CD4-positive, alpha-beta T cell treated with Interleukin-15 for 1 hour (primary cell): ENCODE data around the gene OSBPL1A.
A peak's percentile ranks its signal among the peaks of the same experiment; 100 is the strongest.
"Not testable (repeated sequence)": the region's sequence is repeated elsewhere in the genome, so short reads cannot be mapped to it uniquely, and the experiment has no call there.

ENCODE experiments used
- DNase-seq: peaks from one replicate; pipeline ENCODE4 v3.0.0-alpha.2; 2020

Gene OSBPL1A

DNA sequence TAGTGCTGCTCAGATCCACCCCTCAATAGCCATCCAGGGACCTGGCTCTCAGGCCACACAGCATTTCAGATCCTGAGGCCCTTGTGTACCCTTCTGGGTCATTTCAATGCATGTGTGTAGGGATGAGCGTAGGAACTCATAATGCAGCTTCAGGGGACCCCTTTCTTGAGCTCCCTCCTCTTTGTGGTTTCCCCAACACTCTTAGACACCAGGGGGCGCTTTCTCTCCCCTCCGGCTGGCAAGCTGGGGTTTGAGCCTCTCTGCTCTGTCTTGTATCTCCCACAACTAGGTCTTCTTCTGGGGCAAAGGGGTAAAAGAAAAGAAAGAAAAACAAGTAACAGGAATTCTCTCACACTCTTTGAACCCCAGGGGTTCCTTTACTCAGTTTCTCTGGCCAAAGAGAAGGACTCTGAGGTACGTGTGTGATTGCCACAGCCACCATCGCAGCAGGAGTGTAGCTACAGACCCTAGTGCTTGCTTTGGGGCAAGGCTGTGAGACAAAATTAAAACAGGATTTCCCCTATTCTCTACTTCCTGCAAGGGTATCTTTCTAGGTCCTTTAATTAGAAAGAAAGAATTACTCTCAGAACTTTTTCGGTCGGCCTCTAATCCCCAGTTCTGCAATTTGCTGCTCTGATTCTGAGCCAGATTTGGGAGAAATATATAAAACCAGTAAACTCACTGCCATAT lies 220.8 kb downstream of the OSBPL1A start:
- DNase-seq, result peak; percentile 48

DNA sequence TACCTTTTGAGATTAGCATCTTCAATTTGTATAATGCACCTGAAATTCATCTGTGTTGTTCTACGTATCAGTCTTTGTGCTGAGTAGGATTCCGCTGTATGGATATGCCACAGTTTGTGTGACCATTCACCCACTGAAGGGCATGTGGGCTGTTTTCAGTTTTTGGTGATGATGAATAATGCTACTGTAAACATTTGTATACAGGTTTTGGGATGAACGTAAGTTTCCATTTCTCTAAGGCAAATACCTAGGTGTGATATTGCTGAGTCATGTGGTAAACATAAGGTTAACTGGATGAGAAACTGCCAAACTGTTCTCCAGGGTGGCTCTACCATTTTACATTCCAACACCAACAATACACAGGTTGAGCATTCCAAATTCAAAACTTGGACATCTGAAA lies 223.6 kb downstream of the OSBPL1A start:
- no peak for DNase-seq

DNA sequence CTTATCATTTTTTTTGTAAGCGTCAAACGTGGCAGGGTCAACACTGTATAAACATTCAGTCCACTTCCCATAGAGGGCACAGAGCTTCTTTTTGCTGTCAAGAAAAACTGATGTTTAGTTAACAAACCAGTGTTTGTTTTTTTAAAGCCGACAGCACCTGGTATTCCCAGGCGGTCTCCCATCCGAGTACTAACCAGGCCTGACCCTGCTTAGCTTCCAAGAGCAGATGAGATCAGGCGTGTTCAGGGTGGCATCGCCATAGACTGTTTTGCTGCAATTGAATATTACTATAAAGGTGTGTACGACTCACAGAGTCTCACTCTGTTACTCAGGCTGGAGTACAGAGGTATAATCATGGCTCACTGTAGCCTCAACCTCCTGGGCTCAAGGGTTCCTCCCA lies 227.3 kb downstream of the OSBPL1A start:
- no peak for DNase-seq

DNA sequence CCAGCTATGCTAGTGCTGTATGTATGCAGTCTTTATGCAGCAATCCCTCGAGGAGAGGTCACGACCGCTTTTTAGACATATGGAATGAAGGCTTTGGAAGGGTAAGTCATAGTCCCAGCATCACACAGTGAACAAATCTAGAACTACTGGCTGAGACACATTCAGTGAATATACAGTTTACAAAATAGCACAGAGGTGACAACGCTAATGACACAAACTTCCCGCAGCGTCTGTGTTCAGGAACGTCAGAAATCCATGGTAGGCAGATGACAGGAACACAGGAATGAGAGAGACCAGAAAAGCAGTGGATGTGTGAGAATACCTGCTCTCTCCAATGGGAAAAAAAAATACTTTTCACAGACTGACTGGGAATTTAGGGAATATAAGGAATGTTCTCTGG lies 229.1 kb downstream of the OSBPL1A start:
- no peak for DNase-seq

DNA sequence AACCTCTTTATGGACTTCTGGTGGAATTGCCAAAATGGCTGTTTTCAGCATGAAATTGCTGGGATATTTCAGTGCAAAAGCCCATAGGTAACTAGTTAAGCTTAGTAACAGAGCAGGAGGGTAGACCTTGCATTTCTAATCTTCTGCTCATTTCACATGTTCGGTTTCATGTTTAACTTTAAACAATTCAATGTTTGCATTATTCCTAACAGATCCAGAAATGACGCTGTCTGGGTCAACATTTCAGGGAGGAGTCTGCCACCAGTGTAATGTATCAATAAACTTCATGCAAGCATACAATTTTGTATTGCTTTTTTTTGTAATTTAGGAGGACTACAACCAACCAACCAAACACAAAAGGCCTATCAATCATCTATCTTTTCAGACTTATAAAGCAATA lies 236.3 kb downstream of the OSBPL1A start:
- DNase-seq, result no peak

DNA sequence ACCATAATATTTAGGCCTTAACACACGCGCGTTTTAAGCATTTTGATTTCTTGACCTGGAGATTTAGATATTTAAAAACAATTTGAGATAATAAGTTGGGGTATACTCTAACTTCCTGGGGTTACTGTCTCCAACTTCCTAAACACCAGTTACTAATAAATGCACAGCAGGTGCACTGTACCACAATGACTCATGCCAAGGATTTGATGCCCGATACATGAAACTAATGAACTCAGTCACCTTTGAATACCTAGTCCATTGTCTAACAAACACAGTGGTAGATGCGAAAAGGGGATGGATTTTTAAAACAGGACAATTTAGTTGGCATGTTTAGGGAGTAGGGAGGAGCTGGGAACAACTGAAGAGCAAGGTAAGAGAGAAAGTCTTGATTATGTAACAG lies 237.5 kb downstream of the OSBPL1A start:
- DNase-seq, result no peak

DNA sequence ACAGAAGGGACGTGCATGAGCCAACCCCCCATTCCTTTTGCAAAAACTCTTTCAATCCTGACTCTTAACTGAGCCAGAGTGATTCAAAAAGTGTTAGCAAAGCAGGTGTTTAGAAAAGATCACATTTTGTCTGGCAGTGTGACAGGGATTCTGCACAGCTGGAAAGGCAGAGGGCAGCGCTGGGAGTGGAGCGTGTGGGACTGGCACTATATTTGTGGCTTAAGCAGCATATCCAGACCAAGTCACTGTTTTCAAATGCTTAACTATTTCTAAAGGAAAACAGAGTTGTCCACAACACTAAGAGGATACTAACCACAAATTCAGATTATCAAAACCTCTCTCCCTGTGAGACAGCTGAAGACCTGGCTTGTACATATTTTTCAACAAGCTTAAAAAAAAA lies 239.8 kb downstream of the OSBPL1A start:
- DNase-seq, result no peak

DNA sequence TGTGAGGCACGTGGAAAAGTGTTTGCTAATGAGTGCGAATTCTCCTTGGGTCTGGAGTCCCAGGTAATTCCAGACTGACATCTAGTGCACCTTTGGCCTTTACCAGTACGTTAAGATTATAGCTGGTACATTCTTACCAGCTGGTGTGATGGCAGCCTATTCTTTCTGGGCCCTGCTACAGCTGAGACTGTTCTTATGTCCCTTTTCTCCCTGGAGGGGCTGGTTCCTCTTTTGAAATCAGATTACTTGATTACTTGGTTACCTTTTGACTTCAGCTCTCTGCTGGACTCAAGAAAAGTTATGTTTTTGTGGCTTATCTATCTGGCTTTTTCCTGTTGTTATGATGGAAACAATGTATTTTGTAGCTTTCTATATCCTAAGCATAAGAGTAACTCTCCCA lies 244.2 kb downstream of the OSBPL1A start:
- no peak for DNase-seq

DNA sequence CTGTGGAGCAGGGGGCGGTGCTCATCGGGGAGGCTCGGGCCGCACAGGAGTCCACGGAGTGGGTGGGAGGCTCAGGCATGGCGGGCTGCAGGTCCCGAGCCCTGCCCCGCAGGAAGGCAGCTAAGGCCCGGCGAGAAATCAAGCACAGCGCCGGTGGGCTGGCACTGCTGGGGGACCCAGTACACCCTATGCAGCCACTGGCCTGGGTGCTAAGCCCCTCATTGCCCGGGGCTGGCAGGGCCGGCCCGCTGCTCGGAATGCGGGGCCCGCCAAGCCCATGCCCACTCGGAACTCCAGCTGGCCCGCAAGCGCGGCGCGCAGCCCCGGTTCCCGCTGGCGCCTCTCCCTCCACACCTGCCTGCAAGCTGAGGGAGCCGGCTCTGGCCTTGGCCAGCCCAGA lies 248.0 kb downstream of the OSBPL1A start:
- DNase-seq, result not testable (repeated sequence)

DNA sequence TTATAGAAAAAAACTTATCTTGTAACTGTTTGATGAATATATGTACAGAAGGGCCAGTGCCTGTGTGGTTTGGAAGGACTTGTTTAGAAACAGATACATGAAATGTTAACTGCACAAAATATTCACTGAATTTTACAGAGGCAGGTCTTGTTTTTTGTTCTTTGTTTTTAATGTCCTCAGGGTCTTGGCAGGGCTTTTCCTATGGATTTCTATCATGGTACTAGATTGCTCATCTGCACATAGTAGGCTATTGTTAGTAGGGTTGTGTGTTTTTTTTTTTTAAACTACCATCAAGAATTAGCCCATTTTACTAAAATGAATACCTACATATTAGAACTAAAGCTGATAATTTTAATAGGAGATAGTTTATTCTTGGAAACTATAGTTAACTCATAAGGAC lies 255.2 kb downstream of the OSBPL1A start:
- no peak for DNase-seq

DNA sequence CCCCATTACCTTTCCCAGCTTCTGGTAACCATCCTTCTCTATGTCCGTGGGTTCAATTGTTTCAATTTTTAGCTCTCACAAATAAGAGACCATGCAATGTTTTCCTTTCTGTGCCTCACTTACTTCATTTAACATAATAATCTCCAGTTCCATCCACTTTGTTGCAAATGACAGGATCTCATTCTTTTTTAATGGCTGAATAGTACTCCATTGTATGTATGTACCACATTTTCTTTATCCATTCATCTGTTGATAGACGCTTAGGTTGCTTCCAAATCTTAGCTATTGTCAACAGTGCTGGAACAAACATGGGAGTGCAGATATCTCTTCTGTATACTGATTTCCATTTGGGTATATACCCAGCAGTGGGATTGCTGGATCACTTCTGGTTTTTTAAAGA lies 256.9 kb downstream of the OSBPL1A start:
- DNase-seq, result no peak

DNA sequence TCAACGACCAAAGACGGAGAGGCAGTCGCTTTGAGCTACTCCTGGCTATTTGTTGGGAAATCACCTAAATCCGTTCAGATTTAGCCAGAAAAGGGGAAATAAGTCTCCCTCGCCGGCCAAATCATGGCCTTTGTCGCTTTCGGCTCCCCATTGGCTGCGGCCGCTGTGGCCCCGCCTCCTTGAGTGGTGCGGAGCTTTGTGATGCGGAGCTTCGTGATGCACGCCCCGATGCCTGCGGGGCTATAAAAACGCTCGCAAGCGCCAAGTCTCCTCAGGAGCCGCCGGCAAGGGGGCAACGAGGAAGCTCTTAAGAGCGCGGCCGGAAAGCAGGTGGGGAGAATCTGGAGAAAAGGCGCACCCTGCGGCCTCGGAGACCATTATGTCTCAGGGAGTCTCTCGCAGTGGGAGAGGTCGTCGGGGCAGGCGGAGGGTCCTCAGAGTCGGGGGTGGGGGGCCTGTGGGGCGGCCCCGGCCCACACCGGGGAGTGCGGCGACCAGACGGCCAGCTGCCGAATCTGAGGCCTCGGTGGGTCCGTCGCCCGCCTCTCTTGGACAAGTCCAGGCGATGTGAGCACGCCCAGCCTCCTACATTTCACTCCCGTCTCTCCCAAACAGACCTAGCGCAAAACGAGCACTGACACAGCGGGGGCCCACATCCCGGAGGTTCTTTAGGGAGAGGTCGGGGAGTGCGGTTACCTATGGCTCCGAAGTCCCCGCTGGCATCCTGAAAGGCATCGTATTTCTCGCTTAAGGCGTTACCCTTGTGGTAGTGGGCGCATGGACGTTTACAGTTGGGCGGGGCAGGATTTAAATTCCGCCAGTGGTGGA lies 258.6 kb downstream of the OSBPL1A start, which contains the start of gene CABYR:
CABYR (plus strand) TSS at position 274 of the 828 bp plus-strand sequence. CDS start 4,053 bp downstream, outside the sequence.
- peak; percentile 89 for DNase-seq

DNA sequence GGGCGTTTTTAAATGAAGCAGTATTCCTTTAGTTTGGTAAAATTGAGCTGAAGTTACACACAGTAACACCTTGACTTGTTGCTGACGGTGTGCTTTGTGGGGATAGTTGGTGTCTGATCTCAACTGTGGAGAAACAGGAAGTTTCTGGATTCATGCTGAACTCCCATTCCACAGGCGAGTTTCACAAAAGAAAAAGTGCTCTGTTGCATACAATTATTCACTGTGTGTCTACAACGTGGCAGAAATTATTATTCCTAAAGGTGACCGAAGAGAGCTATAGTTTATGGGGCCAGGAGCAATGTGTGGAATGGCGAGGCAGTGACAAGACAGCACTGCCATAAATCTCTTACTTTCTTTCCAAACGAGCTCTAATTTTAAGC lies 259.2 kb downstream of the OSBPL1A start:
- DNase-seq, result no peak

DNA sequence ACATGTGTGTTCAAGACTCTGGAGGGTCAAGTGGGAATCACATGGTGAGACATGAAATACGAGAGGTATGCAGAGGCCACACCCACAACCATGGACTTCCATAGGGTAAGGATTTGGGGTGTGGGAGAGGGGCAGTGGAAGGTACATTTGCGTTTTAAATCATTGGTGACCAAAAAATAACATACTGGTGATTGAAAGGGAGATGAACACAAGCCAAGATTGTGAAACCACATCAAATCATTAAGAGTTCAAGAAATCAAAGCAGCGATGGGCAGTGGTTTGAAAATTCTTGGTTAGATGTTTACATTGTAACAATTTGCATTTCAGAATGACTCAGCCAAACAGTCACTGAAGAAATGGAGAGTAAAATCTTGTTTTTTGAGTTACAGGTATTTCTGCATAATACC lies 260.7 kb downstream of the OSBPL1A start:
- no peak for DNase-seq

DNA sequence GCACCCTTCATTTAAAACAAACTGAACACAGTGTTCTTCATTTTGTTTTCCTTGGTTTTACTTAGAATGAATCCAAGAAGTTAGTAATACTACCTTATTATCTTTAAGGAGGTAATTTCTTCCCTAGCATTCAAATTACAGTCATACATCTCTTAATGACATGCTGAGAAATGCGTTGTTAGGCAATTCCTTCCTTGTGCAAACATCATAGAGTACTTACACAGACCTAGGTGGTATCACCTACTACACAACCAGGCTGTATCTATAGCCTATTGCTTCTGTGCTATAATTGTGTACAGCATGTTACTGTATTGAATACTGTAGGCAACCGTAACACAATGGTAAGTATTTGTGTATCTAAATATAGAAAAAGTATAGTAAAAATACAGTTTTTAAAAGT lies 267.1 kb downstream of the OSBPL1A start:
- DNase-seq, result no peak

DNA sequence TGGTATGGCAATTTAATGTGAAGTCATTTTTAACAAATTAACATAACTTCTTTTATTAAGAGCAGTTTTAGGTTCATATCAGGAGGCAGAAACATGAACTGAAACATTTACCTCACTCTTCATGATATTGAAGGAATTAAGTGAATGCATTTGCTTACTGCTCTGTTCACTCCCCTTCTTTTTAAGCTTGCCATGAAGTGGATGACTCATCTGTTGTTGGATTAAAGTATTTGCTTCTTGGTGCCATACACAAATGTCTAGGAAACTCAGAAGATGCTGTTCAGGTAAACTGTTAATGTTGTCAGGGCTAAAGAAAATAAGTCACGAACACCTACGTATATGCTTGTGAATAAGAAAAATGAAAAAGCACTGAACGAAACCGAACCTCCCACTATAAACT lies 268.9 kb downstream of the OSBPL1A start:
- DNase-seq, result no peak

DNA sequence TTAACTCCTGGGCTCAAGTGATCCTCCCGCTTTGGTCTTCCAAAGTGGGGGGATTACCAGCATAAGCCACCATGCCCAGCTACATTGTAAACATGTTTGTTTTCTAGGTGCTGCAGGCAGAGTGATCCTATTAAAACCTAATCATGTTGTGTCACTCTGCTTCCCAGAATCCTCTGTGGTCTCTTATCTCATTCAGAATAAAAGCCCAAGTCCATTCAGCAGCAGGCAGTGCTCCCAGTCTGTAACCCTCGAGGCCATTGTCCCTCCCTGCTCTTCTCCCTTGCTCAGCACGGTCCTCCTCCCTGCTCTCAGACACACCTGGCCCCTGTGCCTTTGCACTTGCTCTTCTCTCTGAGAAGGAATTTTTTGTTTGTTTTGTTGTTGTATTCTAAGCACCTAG lies 269.9 kb downstream of the OSBPL1A start:
- no peak for DNase-seq

DNA sequence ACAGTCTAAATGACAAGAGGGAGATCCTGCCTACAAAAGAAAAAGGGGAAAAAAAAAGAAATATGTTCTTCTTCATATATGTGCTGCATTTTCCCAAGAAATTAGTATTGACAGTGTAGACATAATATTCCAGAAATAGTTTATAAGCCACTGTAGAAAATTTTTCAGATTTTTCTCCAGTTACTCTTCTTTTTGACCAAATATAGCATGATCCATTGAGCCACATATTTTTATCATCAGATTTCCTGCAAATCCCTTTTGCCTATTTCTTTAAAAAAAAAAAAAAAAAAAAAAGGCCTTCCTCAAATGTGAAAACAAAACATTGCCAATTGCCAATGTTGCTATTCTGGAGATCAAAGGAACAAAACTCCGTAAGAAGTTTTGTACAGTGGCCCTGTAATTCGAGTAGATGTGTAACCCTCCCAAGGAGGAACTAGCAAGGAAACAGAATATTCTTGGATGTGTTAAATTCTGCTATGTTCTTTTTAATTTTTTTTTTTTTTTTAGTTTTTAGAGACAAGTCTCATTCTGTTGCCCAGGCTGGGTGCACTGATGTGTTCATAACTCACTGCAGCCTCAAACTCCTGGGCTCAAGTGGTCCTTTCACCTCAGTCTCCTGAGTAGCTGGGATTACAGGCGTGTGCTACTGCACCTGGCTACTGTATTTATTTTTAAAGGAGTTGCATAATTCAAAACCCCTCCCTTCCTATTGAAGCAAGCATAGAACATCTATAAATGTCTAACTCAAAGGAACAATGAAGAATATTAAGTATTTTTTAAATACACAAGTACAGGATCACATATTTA lies 271.3 kb downstream of the OSBPL1A start:
- DNase-seq, result no peak

DNA sequence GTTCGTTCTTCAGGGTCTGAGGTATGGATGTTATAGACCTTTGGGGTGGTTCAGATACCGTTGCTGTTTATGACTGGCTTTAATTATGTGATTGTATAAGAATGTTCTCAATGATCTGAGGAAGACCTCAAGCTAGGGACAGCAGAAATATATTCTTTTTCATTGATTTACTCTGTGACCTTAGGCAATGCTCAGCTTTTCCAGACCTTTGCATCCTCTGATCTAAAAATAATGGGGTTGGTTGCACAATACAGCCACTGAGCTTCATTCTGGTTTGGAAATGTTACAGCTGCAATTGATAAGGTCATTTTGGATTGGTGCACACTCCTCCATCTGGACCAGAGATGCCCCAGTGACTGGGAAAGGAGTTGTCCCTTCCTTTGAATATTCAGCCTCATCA lies 276.0 kb downstream of the OSBPL1A start:
- no peak for DNase-seq

DNA sequence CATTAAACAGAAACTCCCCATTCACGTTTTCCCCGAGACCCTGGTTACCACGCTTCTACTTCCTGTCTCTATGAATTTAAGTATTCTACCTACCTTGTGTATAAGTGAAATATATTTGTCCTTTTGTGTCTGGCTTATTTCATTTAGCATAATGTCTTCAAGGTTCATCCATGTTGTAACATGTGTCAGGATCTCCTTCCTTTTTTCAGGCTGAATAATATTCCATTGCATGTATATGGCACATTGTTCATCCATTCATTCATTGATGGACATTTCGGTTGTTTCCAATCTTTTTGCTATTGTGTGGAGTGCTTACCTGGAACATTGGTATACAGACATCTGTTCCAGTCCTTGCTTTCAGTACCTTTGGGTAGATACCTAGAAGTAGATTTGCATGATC lies 276.9 kb downstream of the OSBPL1A start:
- no peak for DNase-seq

DNA sequence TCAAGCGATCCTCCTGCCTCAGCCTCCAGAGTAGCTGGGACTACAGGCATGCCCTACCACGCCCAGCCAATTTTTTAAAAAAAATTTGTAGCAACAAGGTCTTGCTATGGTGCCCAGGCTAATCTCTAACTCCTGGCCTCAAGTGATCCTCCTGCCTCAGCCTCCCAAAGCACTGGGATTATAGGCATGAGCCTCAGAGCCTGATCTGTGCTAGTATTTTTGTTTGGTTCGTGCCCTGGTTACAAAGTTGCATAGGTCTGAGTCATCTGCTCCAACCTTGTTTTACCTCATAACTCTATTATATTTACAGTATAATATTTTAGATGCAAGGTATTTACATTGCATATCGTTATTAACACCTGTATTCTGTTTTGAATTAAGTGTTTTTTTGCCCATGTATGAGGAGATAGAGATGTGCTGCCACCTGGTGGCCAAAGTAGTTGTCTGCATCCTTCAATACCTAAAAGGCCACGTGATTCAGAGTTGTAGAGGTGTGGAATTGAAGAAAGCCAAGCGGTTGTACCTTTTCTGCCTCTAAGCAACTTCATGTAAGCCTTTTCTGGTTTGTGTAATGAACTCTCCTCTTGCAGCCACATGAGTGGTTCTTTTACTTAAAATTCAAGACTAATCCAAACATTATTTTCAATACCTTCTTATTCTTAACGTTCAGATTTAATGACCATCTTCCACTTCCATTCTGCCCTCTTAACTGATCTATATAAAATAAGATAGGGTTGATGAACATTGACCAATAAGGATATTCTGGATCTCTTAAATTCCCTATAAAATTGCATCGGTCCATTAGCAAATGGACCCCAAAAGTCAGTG lies 278.7 kb downstream of the OSBPL1A start:
- DNase-seq, result peak; percentile 68

DNA sequence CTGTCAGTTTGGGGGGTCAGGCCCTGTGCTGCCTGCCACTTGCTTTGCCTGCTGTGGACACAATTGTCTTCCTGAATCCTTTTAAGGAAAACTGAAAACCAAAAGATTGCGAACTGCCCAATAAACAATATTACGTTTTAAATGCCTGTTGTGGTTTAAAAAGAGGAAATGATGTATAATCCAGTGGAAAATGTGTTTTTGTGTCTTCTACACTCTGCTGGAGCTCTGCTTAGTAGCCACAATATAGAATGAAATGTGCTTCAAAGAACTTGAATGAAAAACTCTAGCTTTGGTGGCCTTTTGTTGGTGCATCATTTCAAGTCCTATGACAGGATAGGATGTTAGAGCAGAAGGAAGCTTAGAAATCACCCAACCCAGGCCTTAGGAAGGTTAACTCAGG lies 282.0 kb downstream of the OSBPL1A start:
- DNase-seq, result no peak
